GM23338 (cell line): Measurements from ENCODE around the gene LRMDA. TPM values are rescaled to one million over a fixed set of nuclear protein-coding genes. Genes with fewer than 3 reads are reported as not detected.

ENCODE experiments used
- ATAC-seq: fragments of 200-7000 bp; cut with Tn5 transposase; 3 replicates; pipeline ENCODE4 v1.9.1; 2020
- DNase-seq: peaks from one replicate; pipeline ENCODE4 v3.0.0-alpha.2; 2015; ENCODE audit warnings: low spot score
- H2AFZ ChIP-seq: fragments of 200-600 bp; sonication (generic); 2 replicates; pipeline ENCODE4 v1.8.0; 2016; ENCODE audit warnings: antibody characterized with exemption, mild to moderate bottlenecking, moderate library complexity
- H3F3A ChIP-seq: fragments of 200-600 bp; sonication (generic); replicated peaks from 2 replicates; pipeline ENCODE4 v1.8.0; 2017; ENCODE audit warnings: antibody characterized with exemption, mixed run types, low read depth
- H3K27ac ChIP-seq: fragments of 200-600 bp; sonication (generic); 2 replicates; pipeline ENCODE4 v1.6.1; 2016; ENCODE audit warnings: low read depth
- H3K27me3 ChIP-seq: fragments of 200-600 bp; sonication (generic); 2 replicates; pipeline ENCODE4 v1.8.0; 2016; ENCODE audit warnings: mild to moderate bottlenecking, mixed run types, moderate library complexity; ENCODE audit not compliant: insufficient read depth
- H3K36me3 ChIP-seq: fragments of 200-600 bp; sonication (generic); 2 replicates; pipeline ENCODE4 v1.8.0; 2016; ENCODE audit warnings: mild to moderate bottlenecking; ENCODE audit not compliant: insufficient read depth
- H3K4me1 ChIP-seq: fragments of 200-600 bp; sonication (generic); 2 replicates; pipeline ENCODE4 v1.8.0; 2016; ENCODE audit warnings: mild to moderate bottlenecking, moderate library complexity; ENCODE audit not compliant: insufficient read depth
- H3K4me2 ChIP-seq: fragments of 200-600 bp; sonication (generic); 2 replicates; pipeline ENCODE4 v1.7.1; 2017; ENCODE audit warnings: mixed run types
- H3K4me3 ChIP-seq: fragments of 200-600 bp; sonication (generic); 2 replicates; pipeline ENCODE4 v1.6.1; 2016; ENCODE audit warnings: mixed run types
- H3K79me2 ChIP-seq: fragments of 200-600 bp; sonication (generic); replicated peaks from 2 replicates; pipeline ENCODE4 v1.8.0; 2017; ENCODE audit warnings: mild to moderate bottlenecking; ENCODE audit not compliant: insufficient read depth
- H3K9me2 ChIP-seq: fragments of 200-600 bp; sonication (generic); 2 replicates; pipeline ENCODE4 v1.8.0; 2017; ENCODE audit not compliant: insufficient read depth
- H4K20me1 ChIP-seq: fragments of 200-600 bp; sonication (generic); replicated peaks from 2 replicates; pipeline ENCODE4 v1.8.0; 2017; ENCODE audit warnings: mild to moderate bottlenecking; ENCODE audit not compliant: insufficient read depth
- H3K27ac Mint-ChIP-seq: 2 replicates; pipeline ENCODE4 v1.8.0; 2020; ENCODE audit warnings: inconsistent platforms, mild to moderate bottlenecking, moderate library complexity, mixed read lengths
- H3K27me3 Mint-ChIP-seq: 3 replicates; pipeline ENCODE4 v1.8.0; 2022; ENCODE audit warnings: low read depth, mild to moderate bottlenecking, moderate library complexity, mixed read lengths, inconsistent platforms; ENCODE audit not compliant: insufficient read depth, poor library complexity
- H3K36me3 Mint-ChIP-seq: 3 replicates; pipeline ENCODE4 v1.8.0; 2021; ENCODE audit warnings: low read depth, mild to moderate bottlenecking, inconsistent platforms, moderate library complexity, mixed read lengths
- H3K4me1 Mint-ChIP-seq: 3 replicates; pipeline ENCODE4 v1.8.0; 2020; ENCODE audit warnings: mild to moderate bottlenecking, inconsistent platforms, mixed read lengths
- H3K4me3 Mint-ChIP-seq: 3 replicates; pipeline ENCODE4 v1.8.0; 2021; ENCODE audit warnings: moderate library complexity, mild to moderate bottlenecking, inconsistent platforms, mixed read lengths
- H3K9me3 Mint-ChIP-seq: 3 replicates; pipeline ENCODE4 v1.8.0; 2020; ENCODE audit warnings: moderate library complexity, mild to moderate bottlenecking, inconsistent platforms, mixed read lengths
- CREB1 ChIP-seq: fragments of 250-450 bp; sonication (Bioruptor Pico); IDR thresholded peaks from 2 replicates; pipeline ENCODE4 v1.5.0; 2020; ENCODE audit warnings: low read depth, mild to moderate bottlenecking, moderate library complexity
- JUNB ChIP-seq: IDR thresholded peaks from one replicate; pipeline ENCODE4 v1.6.1; 2016; ENCODE audit warnings: antibody characterized with exemption; ENCODE audit not compliant: unreplicated experiment
- NANOG ChIP-seq: IDR thresholded peaks from 2 replicates; pipeline ENCODE4 v1.6.1; 2016; ENCODE audit warnings: antibody characterized with exemption, borderline replicate concordance
- POLR2AphosphoS5 ChIP-seq: IDR thresholded peaks from 2 replicates; pipeline ENCODE4 v1.6.1; 2016; ENCODE audit warnings: antibody characterized with exemption, low read depth
- STAT1 ChIP-seq: IDR thresholded peaks from one replicate; pipeline ENCODE4 v1.6.1; 2016; ENCODE audit warnings: antibody characterized with exemption; ENCODE audit not compliant: unreplicated experiment
- ZNF114 ChIP-seq: fragments of 250-450 bp; sonication (Bioruptor Pico); IDR thresholded peaks from 2 replicates; pipeline ENCODE4 v1.5.0; 2020; ENCODE audit warnings: mild to moderate bottlenecking, moderate library complexity
- ZNF331 ChIP-seq: fragments of 250-450 bp; sonication (Bioruptor Pico); IDR thresholded peaks from 2 replicates; pipeline ENCODE4 v1.5.0; 2020; ENCODE audit warnings: low read depth, mild to moderate bottlenecking, moderate library complexity
- ZNF462 ChIP-seq: fragments of 250-450 bp; sonication (Bioruptor Pico); IDR thresholded peaks from 2 replicates; pipeline ENCODE4 v1.5.0; 2020; ENCODE audit warnings: mild to moderate bottlenecking, moderate library complexity
- polyA plus RNA-seq: library from polyadenylated mRNA; unstranded; fragments of >200 nt; fragmentation: Nextera tagmentation; extraction: Ambion mirVana; gene quantifications from 2 replicates; pipeline ENCODE4 v1.2.1, GENCODE V29; 2016
- total RNA-seq: library from RNA; depleted of rRNA; stranded (reverse); fragments of >200 nt; shearing (Covaris generic); gene quantifications from 2 replicates; pipeline ENCODE4 v1.2.3, GENCODE V29; 2014
- TF ChIP-seq, protein P1 (sequence below): IDR thresholded peaks from 2 replicates; pipeline ENCODE4 v1.6.1; 2016; ENCODE audit warnings: antibody characterized with exemption

The LRMDA gene
- total and polyA plus RNA-seq, 2 experiments from 2014 or later, result 0.90 to 1.8 TPM

GRCh38 chr10:75569506-75569905 is 138.1 kb downstream of the LRMDA start (continued):
- TF ChIP-seq JUNB (no peak), ZNF462 (no peak), CREB1 (CRISPR knock-in tag) (no peak), ZNF114 (CRISPR knock-in tag) (no peak), STAT1 (no peak), POLR2AphosphoS5 (no peak), ZNF331 (CRISPR knock-in tag) (no peak)
- TF ChIP-seq, protein P1, sequence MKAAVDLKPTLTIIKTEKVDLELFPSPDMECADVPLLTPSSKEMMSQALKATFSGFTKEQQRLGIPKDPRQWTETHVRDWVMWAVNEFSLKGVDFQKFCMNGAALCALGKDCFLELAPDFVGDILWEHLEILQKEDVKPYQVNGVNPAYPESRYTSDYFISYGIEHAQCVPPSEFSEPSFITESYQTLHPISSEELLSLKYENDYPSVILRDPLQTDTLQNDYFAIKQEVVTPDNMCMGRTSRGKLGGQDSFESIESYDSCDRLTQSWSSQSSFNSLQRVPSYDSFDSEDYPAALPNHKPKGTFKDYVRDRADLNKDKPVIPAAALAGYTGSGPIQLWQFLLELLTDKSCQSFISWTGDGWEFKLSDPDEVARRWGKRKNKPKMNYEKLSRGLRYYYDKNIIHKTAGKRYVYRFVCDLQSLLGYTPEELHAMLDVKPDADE, result no peak

DNA sequence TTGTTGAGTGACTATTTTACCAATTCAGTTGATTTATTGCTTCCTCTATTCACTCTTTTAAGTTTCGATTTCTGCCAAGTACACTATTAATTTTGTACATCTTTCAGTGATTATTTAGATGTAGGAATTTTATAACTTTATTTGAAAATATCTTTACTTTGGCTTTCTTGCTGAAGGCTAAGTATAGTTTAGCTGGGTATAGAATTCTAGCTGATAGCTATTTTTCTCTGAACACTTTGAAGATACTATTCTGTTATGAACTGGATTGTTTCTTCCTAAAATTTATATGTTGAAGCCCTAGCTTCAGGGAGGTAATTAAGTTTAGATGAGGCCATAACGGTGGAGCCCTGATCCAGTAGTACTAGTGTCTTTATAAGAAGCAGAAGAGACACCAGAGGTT is 141.1 kb downstream of the LRMDA start:
- Histone ChIP-seq H3K4me3 (no peak overlapping the region), H3K27me3 (no peaks in the 10 kb centered on the region), H3K4me2 (no peak overlapping the region), H4K20me1 (no peaks in the 10 kb centered on the region), H3K9me2 (0 out of 2 replicates have a peak, but pooled peaks cover 4% of the 10 kb centered on the region), H3K79me2 (no peaks in the 10 kb centered on the region), H3K36me3 (no peaks in the 10 kb centered on the region; the same call in 1 of the 2 replicates), H2AFZ (no peak overlapping the region), H3K4me1 (no peaks in the 10 kb centered on the region), H3K27ac (no peak overlapping the region), H3F3A (no peaks in the 10 kb centered on the region)
- Mint-ChIP-seq H3K9me3 (peaks cover 31% of the 10 kb centered on the region), H3K27me3 (peaks cover 3% of the 10 kb centered on the region), H3K36me3 (peaks cover 4% of the 10 kb centered on the region; the same call in 1 of the 3 replicates), H3K4me3 (no peak overlapping the region), H3K27ac (no peak overlapping the region), H3K4me1 (no peaks in the 10 kb centered on the region)
- DNase-seq, result no peak
- no peak for ATAC-seq
- TF ChIP-seq NANOG, result no peak
- TF ChIP-seq ZNF331 (CRISPR knock-in tag), result no peak
